Ammon's horn (tissue), 1 donor: ENCODE data around the gene RFTN1.

ENCODE experiments used
- DNase-seq: peaks from one replicate; pipeline ENCODE4 v3.0.0-alpha.2; 2016; ENCODE audit warnings: low spot score

Gene RFTN1

GRCh38 chr3:16528581-16528993, 15.1 kb upstream of the RFTN1 start:
- no peak for DNase-seq

- no peak for DNase-seq
These were observed 14.6 kb upstream of the RFTN1 start for GRCh38 chr3:16528106-16528505.

- no peak for DNase-seq
These were observed 10.7 kb upstream of the RFTN1 start for GRCh38 chr3:16524196-16524595.

- no peak for DNase-seq
These were observed 10.3 kb upstream of the RFTN1 start for GRCh38 chr3:16523778-16524177.

- DNase-seq, result no peak
These were observed 9.3 kb upstream of the RFTN1 start for GRCh38 chr3:16522834-16523233.

- DNase-seq, result no peak
These were observed 7.7 kb upstream of the RFTN1 start for GRCh38 chr3:16520970-16521881.

- no peak for DNase-seq
These were observed 6.9 kb upstream of the RFTN1 start for GRCh38 chr3:16520241-16520969.

- peak; percentile 74 for DNase-seq
These were observed 3.4 kb upstream of the RFTN1 start for GRCh38 chr3:16516695-16517481.

- no peak for DNase-seq
These were observed 2.5 kb upstream of the RFTN1 start for GRCh38 chr3:16515885-16516420.

- DNase-seq, result no peak
These were observed 1.4 kb upstream of the RFTN1 start for GRCh38 chr3:16514755-16515353.

GRCh38 chr3:16514021-16514700, 662 bp upstream of the RFTN1 start:
- DNase-seq, result no peak

GRCh38 chr3:16512435-16513140, 911 bp downstream of the RFTN1 start:
- peak; percentile 29 for DNase-seq

GRCh38 chr3:16511681-16512434, 1.6 kb downstream of the RFTN1 start:
- DNase-seq, result no peak

GRCh38 chr3:16510620-16511319, 2.7 kb downstream of the RFTN1 start:
- no peak for DNase-seq

GRCh38 chr3:16509721-16510619, 3.5 kb downstream of the RFTN1 start:
- no peak for DNase-seq

- no peak for DNase-seq
These were observed 4.9 kb downstream of the RFTN1 start for GRCh38 chr3:16508591-16508995.

- DNase-seq, result no peak
These were observed 5.3 kb downstream of the RFTN1 start for GRCh38 chr3:16508243-16508578.

- DNase-seq, result no peak
These were observed 5.8 kb downstream of the RFTN1 start for GRCh38 chr3:16507578-16508242.
